Measurements from ENCODE around the gene AFF4. TPM values are rescaled to one million over a fixed set of nuclear protein-coding genes. Genes with fewer than 3 reads are reported as not detected.
"Not testable (repeated sequence)": the region's sequence is repeated elsewhere in the genome, so short reads cannot be mapped to it uniquely, and the experiment has no call there.

Gene AFF4
- total RNA-seq, 1 donor from 2014 or later, result 79.1 TPM

DNA sequence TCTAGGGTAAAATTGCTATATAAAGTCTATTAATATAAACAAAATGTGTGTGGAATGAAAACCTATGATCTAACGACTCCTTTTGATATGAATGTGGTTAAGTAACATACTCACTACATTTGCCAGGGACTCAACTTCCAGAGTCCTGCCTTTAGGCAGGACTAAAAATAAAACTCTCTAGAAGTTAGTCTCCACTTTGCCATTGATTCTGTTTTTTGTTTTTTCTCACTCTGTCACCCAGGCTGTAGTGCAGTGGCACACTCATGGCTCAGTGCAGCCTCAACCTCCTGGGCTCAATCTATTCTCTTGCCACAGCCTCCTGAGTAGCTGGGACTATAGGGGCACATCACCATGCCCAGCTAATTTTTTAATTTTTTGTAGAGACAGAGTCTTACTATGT lies 32.9 kb upstream of the AFF4 start:
- no peaks in the 10 kb centered on the region for H3K27me3 ChIP-seq
- DNase-seq (ENCODE audit: extremely low spot score in 2 of 2), result no peak
- intact Hi-C loops (cut with DNase I), result no loop called here
- H3K9me3 ChIP-seq, result no peaks in the 10 kb centered on the region
- no peak overlapping the region for H3K4me3 ChIP-seq
- no peaks in the 10 kb centered on the region for H3K4me1 ChIP-seq
- TF ChIP-seq, protein P1, sequence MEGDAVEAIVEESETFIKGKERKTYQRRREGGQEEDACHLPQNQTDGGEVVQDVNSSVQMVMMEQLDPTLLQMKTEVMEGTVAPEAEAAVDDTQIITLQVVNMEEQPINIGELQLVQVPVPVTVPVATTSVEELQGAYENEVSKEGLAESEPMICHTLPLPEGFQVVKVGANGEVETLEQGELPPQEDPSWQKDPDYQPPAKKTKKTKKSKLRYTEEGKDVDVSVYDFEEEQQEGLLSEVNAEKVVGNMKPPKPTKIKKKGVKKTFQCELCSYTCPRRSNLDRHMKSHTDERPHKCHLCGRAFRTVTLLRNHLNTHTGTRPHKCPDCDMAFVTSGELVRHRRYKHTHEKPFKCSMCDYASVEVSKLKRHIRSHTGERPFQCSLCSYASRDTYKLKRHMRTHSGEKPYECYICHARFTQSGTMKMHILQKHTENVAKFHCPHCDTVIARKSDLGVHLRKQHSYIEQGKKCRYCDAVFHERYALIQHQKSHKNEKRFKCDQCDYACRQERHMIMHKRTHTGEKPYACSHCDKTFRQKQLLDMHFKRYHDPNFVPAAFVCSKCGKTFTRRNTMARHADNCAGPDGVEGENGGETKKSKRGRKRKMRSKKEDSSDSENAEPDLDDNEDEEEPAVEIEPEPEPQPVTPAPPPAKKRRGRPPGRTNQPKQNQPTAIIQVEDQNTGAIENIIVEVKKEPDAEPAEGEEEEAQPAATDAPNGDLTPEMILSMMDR (IDR thresholded peaks at IDR 0.05), result no peak
- TF ChIP-seq POLR2A (IDR thresholded peaks at IDR 0.05), result no peak
- H3K27ac ChIP-seq, result no peak overlapping the region
- H3K36me3 ChIP-seq, result no peaks in the 10 kb centered on the region

DNA sequence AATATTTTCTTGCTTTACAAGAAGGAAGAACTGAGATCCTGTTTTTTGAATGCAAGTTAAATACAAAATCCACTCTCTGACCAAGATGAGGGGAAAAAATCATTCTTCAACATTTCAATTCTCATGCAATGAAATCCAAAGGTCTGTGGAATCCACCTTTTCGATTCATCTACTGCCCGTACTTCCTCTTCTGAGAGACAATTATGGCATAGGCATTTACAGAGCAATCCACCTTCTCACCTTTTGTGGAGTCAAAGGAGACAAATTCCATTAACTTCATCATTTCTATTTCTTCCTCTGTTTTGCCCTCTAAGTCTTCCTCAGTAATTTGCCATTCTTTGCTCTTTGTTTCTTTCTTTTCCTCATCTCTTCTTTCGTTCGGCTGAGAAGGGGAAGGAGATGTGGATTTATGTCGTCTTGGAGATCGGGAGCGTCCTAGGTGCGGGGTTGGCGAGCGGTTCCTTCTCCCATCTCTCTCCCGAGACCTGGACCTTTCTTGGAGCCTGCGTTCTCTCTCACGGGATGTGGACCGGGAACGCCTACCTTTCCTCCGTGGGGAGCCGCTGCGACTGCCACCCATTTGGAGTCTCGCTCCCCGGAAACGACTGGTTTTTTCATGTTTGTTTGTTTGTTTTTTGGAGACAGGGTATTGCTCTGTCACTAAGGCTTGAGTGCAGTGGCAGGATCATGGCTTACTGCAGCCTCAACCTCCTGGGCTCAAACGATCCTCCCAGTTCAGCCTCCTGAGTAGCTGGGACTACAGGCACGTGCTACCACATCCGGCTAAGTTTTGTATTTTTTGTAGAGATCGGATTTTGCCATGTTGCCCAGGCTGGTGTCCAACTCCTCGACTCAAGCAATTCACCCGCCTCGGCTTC lies 24.3 kb upstream of the AFF4 start:
- Histone ChIP-seq H3K27me3 (no peaks in the 10 kb centered on the region), H3K4me3 (no peak overlapping the region), H3K4me1 (no peaks in the 10 kb centered on the region), H3K9me3 (no peaks in the 10 kb centered on the region), H3K36me3 (no peaks in the 10 kb centered on the region), H3K27ac (no peak overlapping the region)
- TF ChIP-seq POLR2A (IDR thresholded peaks at IDR 0.05) (no peak), POLR2AphosphoS5 (IDR thresholded peaks at IDR 0.05; ENCODE audit: insufficient read depth in 1 of 2, low read depth in 1 of 2) (no peak)
- TF ChIP-seq, protein P1 (IDR thresholded peaks at IDR 0.05), result no peak
- intact Hi-C loops (cut with DNase I), result no loop called here
- DNase-seq (ENCODE audit: extremely low spot score in 2 of 2), result no peak

DNA sequence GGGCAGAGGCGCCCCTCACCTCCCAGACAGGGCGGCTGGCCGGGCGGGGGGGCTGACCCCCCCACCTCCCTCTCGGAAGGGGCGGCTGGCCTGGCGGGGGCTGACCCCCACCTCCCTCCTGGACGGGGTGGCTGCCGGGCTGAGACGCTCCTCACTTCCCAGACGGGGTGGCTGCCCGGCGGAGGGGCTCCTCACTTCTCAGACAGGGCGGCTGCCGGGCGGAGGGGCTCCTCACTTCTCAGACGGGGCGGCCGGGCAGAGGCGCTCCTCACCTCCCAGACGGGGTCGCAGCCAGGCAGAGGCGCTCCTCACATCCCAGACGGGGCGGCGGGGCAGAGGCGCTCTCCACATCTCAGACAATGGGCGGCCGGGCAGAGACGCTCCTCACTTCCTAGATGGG lies 19.5 kb upstream of the AFF4 start:
- intact Hi-C loops (cut with DNase I); H3K36me3 ChIP-seq; DNase-seq (ENCODE audit: extremely low spot score in 2 of 2); H3K27me3 ChIP-seq; H3K4me1 ChIP-seq; H3K4me3 ChIP-seq; H3K9me3 ChIP-seq; H3K27ac ChIP-seq: not testable (repeated sequence)

DNA sequence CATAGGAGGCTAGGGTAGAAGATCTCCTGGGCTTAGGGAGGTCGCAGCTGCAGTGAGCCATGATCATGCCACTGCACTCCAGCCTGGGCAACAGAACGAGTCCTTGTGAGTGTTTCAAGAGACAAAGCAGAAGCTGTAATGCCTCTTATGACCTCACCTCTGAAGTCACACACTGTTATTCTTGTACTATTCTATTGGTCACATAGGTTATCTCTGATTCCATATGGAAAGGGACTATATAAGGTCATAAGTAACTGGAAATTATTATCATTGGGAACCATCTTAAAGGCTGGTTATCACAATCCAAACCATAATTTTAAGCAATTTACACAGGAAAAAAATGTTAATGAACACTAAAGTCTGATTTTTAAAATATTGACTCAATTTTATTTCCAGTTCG lies 17.9 kb upstream of the AFF4 start:
- Histone ChIP-seq H3K27me3 (no peaks in the 10 kb centered on the region), H3K27ac (no peak overlapping the region), H3K36me3 (no peaks in the 10 kb centered on the region), H3K4me3 (no peak overlapping the region), H3K4me1 (no peaks in the 10 kb centered on the region), H3K9me3 (no peaks in the 10 kb centered on the region)
- intact Hi-C loops (cut with DNase I), result no loop called here
- TF ChIP-seq, protein P1 (IDR thresholded peaks at IDR 0.05), result no peak
- TF ChIP-seq POLR2AphosphoS5 (IDR thresholded peaks at IDR 0.05; ENCODE audit: insufficient read depth in 1 of 2, low read depth in 1 of 2) (no peak), POLR2A (IDR thresholded peaks at IDR 0.05) (no peak)
- no peak for DNase-seq (ENCODE audit: extremely low spot score in 2 of 2)

DNA sequence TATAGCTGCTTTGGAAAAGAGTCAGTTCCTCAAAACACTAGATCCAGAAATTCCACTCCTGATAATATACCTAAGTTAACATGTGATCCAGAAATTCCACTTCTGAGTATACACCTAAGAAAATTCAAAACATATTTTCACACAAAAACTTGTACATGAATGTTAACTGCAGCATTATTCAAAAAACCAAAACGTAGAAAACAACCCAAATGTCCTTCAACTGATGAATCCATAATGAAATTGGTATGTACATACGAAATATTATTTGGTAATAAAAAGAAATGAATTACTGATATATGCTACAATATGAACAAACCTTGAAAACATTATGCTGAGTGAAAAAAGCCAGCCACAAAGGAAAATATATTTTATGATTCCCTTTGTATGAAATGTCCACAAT lies 16.5 kb upstream of the AFF4 start:
- Histone ChIP-seq H3K27ac (no peak overlapping the region), H3K9me3 (no peaks in the 10 kb centered on the region), H3K36me3 (no peaks in the 10 kb centered on the region), H3K4me1 (no peaks in the 10 kb centered on the region), H3K27me3 (no peaks in the 10 kb centered on the region), H3K4me3 (no peak overlapping the region)
- TF ChIP-seq, protein P1 (IDR thresholded peaks at IDR 0.05), result no peak
- TF ChIP-seq POLR2AphosphoS5 (IDR thresholded peaks at IDR 0.05; ENCODE audit: insufficient read depth in 1 of 2, low read depth in 1 of 2) (no peak), POLR2A (IDR thresholded peaks at IDR 0.05) (no peak)
- intact Hi-C loops (cut with DNase I), result no loop called here
- DNase-seq (ENCODE audit: extremely low spot score in 2 of 2), result no peak
